ENCODE data around the gene CDS2.

Gene CDS2

GRCh38 chr20:5215672-5216304 is 89.0 kb downstream of the CDS2 start:
- no peak for DNase-seq

DNA sequence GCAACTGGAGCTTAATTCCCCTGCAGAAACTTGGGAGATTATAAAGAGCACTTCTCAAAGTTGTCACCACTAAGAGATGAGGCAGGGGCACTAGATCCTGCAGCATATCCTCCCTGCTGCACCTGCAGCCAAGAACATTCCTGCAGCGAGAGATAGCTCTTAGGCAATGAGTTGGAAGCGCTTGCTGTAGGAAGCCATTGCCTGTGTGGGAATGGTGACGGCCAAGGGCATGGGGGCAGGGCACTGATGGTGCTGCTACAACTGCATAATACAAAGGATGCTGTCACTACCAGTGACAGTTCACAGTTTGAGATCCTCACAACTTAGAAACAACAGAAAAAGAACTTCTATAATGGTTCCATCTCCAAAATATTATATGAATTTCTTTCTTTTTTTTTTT is 89.9 kb downstream of the CDS2 start:
- no peak for DNase-seq

DNA sequence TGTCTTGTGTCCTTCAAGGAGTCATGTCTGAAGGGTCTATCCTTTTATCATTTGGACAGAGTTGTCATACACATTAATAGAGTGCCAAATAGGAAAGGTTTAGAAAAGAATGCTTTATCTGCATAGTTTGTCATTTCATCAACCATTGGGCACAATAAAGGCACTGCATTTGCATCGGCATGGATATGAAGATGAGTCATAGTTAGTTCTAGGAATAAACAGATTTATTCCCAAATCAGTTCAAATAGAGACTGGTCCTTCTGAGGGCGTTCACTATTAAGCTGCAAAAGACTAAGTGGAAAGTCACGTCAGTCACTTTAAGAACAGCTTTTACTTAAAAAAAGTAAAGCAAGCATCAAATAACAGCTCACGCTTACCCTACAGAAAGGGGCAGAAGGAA is 90.8 kb downstream of the CDS2 start:
- no peak for DNase-seq

GRCh38 chr20:5220321-5221060 is 93.7 kb downstream of the CDS2 start:
- no peak for DNase-seq

DNA sequence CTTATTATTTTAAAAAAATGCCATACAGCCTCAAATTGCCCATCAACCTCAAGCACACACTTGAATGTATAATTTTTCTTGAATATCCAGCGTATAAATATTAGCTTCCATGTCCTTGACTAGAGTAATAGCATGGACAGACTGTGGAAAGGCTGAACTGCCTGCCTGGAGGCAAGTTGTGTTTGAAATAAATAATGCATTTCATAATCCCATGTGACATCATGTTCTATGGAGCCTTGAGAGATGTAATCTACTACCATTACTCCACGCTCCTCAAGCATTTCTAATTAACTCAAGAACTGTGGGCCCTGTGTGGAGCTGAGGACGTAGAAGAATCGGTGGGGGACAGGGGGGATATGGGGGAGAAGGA is 94.2 kb downstream of the CDS2 start:
- no peak for DNase-seq

DNA sequence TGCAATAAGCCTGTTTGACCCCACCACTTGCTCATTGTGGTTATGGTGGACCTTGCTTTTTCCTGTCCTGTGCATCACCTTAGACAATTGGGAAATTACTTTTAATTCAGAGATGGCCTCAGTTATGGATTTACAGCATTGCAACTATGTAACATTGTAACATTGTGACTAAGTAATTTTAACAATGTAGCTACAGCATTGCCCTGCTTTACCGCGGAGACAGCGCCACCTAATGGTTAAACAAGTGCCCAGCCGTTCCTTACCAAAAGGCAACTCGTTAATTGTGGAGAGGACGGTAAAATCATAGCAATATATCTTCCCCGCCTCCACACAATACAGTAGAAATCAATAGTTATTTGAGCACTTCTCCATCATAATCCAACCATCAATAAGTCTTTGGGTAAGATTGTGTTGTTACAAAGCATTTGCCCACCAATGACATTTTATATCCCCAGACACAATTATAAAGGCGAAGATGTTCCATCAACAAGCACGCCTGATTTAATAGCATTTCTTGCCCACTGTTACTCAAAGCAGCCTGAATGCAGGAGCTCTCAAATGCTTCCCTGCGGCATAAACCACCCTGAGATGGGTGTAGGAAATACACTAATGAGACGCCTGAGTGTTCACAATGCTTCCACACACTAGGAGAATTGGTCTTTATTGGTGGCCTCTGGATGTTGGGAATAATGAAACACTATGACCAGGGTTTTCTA is 96.3 kb downstream of the CDS2 start:
- peak; percentile 71 for DNase-seq

GRCh38 chr20:5230544-5230943 is 103.7 kb downstream of the CDS2 start:
- no peak for DNase-seq

DNA sequence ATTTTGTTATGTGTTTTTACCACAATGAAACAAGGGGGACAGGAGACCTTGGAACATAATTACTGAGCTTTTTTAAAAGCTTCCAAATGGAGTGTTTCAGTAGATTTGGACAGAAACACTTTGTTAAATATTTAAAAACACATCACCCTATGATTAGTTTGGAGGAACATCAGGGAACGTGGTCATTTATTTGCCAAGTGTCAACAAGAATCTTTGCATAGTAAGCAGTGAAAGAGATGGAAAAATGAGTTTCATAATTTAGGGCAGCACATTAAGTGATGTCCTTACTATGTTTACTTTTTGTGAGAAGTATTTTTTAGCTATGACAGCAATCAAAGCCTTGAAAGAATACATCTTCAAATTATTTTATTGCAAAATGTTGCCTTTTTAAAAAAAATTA is 107.3 kb downstream of the CDS2 start:
- no peak for DNase-seq

DNA sequence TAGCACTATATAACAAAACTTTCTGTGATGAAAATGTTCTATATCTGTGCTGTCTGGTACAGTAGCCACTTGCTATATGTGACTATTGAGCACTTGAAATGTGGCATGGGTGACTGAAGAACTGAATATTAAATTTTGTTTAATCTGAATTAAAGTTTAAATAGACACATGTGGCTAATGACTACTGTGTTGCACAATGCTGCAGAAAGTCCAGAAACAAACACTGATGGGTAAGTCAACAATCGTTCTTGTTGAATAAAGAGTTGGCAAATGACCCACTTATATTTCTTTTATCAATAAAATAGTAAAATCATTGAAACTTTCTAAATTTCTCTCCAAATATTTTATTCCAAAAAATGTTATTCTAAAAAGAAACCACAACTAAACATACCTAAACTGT is 108.2 kb downstream of the CDS2 start:
- no peak for DNase-seq

Measured in stimulated activated CD4-positive, alpha-beta T cell treated with anti-CD3 and anti-CD28 coated beads, Interleukin-15, amount 100 ng/mL, for 24 hours (primary cell).